Measurements from ENCODE around the gene PRRX2.

Gene PRRX2

GRCh38 chr9:129698254-129698757, 32.9 kb downstream of the PRRX2 start:
- in situ Hi-C loops (cut with HindIII; ENCODE audit: low sequenced_read_pairs), result loop anchor here (5.0 kb wide), 1 partner anchor 79 kb away; no protein-coding TSS in a partner anchor
- H3K4me3 ChIP-seq (ENCODE audit: low read depth, low read length), result no peak overlapping the region
- TF ChIP-seq CTCF (IDR thresholded peaks at IDR 0.05; ENCODE audit: low read depth, low read length, missing control alignments), result no peak
- DNase-seq (ENCODE audit: low read depth), result no peak

- no peak for DNase-seq (ENCODE audit: low read depth)
- H3K4me3 ChIP-seq (ENCODE audit: low read depth, low read length), result no peak overlapping the region
- no peak for TF ChIP-seq CTCF (IDR thresholded peaks at IDR 0.05; ENCODE audit: low read depth, low read length, missing control alignments)
- in situ Hi-C loops (cut with HindIII; ENCODE audit: low sequenced_read_pairs), result no loop called here
Measured at GRCh38 chr9:129701054-129701453, 35.6 kb downstream of the PRRX2 start.

GRCh38 chr9:129701549-129701948, 36.1 kb downstream of the PRRX2 start:
- TF ChIP-seq CTCF (IDR thresholded peaks at IDR 0.05; ENCODE audit: low read depth, low read length, missing control alignments), result no peak
- H3K4me3 ChIP-seq (ENCODE audit: low read depth, low read length), result no peak overlapping the region
- in situ Hi-C loops (cut with HindIII; ENCODE audit: low sequenced_read_pairs), result no loop called here
- no peak for DNase-seq (ENCODE audit: low read depth)

GRCh38 chr9:129702589-129703520, 37.4 kb downstream of the PRRX2 start:
- DNase-seq (ENCODE audit: low read depth), result no peak
- in situ Hi-C loops (cut with HindIII; ENCODE audit: low sequenced_read_pairs), result no loop called here
- H3K4me3 ChIP-seq (ENCODE audit: low read depth, low read length), result no peak overlapping the region
- TF ChIP-seq CTCF (IDR thresholded peaks at IDR 0.05; ENCODE audit: low read depth, low read length, missing control alignments), result no peak

GRCh38 chr9:129703667-129704355, 38.4 kb downstream of the PRRX2 start:
- TF ChIP-seq CTCF (IDR thresholded peaks at IDR 0.05; ENCODE audit: low read depth, low read length, missing control alignments), result no peak
- no peak for DNase-seq (ENCODE audit: low read depth)
- no peak overlapping the region for H3K4me3 ChIP-seq (ENCODE audit: low read depth, low read length)
- in situ Hi-C loops (cut with HindIII; ENCODE audit: low sequenced_read_pairs), result no loop called here

GRCh38 chr9:129704807-129705206, 39.4 kb downstream of the PRRX2 start:
- in situ Hi-C loops (cut with HindIII; ENCODE audit: low sequenced_read_pairs), result no loop called here
- no peak overlapping the region for H3K4me3 ChIP-seq (ENCODE audit: low read depth, low read length)
- TF ChIP-seq CTCF (IDR thresholded peaks at IDR 0.05; ENCODE audit: low read depth, low read length, missing control alignments), result no peak
- no peak for DNase-seq (ENCODE audit: low read depth)
